Measurements from ENCODE around the gene NPAS4. TPM values are rescaled to one million over a fixed set of nuclear protein-coding genes. Genes with fewer than 3 reads are reported as not detected.
A peak's percentile ranks its signal among the peaks of the same experiment; 100 is the strongest.

NPAS4 gene
- total and polyA plus RNA-seq, 9 of the 15 experiments (the other 6 are each of a cell fraction or from before 2014, with no cell fraction given), result not detected

- no peak for TF ChIP-seq REST (IDR thresholded peaks at IDR 0.05; ENCODE audit: borderline replicate concordance)
- TF ChIP-seq REST (CRISPR knock-in tag; IDR thresholded peaks at IDR 0.05; ENCODE audit: low read depth), result no peak
- no peak for TF ChIP-seq ZNF354B (CRISPR knock-in tag; IDR thresholded peaks at IDR 0.05)
- TF ChIP-seq ARID1B (IDR thresholded peaks at IDR 0.05), result peak; percentile 66
- TF ChIP-seq NCOR1 (IDR thresholded peaks at IDR 0.05), result peak; percentile 39; the same call in 1 of the 2 replicates
- no peak for TF ChIP-seq PHF20 (IDR thresholded peaks at IDR 0.05; ENCODE audit: partially characterized antibody)
- no peak for TF ChIP-seq MLLT1 (IDR thresholded peaks at IDR 0.05)
Measured at GRCh38 chr11:66407651-66408050, 13.2 kb upstream of the NPAS4 start (continued).
